Heart left ventricle (tissue), 13 donors: ENCODE results near the gene KATNB1.

Experiments
- POLR2A ChIP-seq, 2 donors: fragments of 450-650 bp; IDR thresholded peaks; one replicate each; pipeline ENCODE4 v1.6.1; 2017; ENCODE audit warnings: antibody characterized with exemption in 2 of 2, mild to moderate bottlenecking in 2 of 2, moderate library complexity in 2 of 2
- TF ChIP-seq, protein P1 (sequence below), 12 donors: fragments of 200-600 bp; sonication (generic) in 4 of 12; IDR thresholded peaks; one replicate each; pipeline versions ENCODE4 v1.5.0 to v1.8.0; 2018 to 2022; ENCODE audit warnings: antibody characterized with exemption in 12 of 12, mild to moderate bottlenecking in 5 of 12
- donor health status: ischemic (EF 13 %, LVEDD 7.1; RV severe dilation, severe dysfunction).
- donor health status: DM: no; HTN: yes; CAD: no.
- donor health status: DM: no; HTN: no; CAD: no.
- donor health status: ischemic (EF 25% LVEDD 6.9; RV normal size, moderate dysfunction).
- donor health status: ischemic (EF 25% LVEDD 5.7; RV mildly dilated, moderate dysfunction).
- donor health status: ischemic (EF 35%, LVEDD 5.7; RV mildly dilated, moderate dysfunction).
- donor health status: nonischemic (EF 11% LVEDD 7.7; RV severe dilation, severe dysfunction).
- donor health status: DM: yes; HTN: yes; CAD: no.
- donor health status: PGD.
- donor health status: ischemic (EF 29% LVEDD 5.4; RV normal size, mild dysfunction).
- donor health status: nonischemic (EF 23%, LVEDD 6.1; RV moderate dilation, normal function).

DNA sequence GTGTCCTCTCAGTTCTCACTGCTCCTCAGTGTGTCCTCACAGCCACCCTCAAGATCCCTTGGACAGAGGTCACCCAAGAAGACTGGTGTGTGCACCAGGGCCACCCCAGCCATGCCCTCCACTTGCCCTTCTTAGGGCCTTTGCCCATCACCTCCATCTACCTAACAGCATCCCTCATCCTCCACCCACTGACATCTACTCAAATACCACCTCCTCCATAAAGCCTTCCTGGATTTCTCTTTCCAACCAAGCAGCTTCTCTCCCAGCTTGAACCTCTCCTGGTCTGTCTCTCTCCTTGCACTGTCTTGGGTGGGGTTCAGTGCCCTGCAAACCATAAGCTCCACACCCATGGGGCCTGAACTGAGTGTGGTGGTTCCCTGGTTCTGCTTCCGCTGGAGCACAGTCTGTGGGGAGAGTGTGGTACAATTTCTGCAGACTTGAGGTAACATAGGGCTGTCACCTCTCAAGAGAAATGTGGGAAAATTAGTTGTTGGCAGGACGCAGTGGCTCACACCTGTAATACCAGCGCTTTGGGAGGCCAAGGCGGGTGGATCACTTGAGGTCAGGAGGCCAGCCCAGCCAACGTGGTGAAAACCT, 14.4 kb downstream of the KATNB1 start:
- TF ChIP-seq, protein P1, sequence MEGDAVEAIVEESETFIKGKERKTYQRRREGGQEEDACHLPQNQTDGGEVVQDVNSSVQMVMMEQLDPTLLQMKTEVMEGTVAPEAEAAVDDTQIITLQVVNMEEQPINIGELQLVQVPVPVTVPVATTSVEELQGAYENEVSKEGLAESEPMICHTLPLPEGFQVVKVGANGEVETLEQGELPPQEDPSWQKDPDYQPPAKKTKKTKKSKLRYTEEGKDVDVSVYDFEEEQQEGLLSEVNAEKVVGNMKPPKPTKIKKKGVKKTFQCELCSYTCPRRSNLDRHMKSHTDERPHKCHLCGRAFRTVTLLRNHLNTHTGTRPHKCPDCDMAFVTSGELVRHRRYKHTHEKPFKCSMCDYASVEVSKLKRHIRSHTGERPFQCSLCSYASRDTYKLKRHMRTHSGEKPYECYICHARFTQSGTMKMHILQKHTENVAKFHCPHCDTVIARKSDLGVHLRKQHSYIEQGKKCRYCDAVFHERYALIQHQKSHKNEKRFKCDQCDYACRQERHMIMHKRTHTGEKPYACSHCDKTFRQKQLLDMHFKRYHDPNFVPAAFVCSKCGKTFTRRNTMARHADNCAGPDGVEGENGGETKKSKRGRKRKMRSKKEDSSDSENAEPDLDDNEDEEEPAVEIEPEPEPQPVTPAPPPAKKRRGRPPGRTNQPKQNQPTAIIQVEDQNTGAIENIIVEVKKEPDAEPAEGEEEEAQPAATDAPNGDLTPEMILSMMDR (IDR thresholded peaks at IDR 0.05): no peak
- TF ChIP-seq POLR2A (IDR thresholded peaks at IDR 0.05): no peak
